CD4-positive, alpha-beta T cell treated with Interleukin-2 at 100 ng/mL for 4 hours (primary cell): Measurements from ENCODE around the gene ZNF385D.

ENCODE experiments used
- DNase-seq: peaks from one replicate; pipeline ENCODE4 v3.0.0-alpha.2; 2020; ENCODE audit warnings: low spot score

Gene ZNF385D

DNA sequence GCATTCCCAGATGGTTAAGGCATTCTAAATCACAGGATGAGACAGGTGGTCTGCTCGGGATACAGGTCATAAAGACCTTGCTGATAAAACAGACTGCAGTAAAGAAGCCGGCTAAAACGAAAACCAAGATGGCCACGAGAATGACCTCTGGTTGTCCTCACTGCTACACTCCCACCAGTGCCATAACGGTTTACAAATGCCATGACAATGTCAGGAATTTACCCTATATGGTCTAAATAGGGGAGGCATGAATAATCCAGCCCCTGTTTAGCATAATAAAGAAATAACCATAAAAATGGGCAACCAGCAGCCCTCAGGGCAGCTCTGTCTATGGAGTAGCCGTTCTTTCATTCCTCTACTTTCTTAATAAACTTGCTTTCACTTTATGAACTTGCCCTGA, 151.1 kb downstream of the ZNF385D start:
- no peak for DNase-seq

DNA sequence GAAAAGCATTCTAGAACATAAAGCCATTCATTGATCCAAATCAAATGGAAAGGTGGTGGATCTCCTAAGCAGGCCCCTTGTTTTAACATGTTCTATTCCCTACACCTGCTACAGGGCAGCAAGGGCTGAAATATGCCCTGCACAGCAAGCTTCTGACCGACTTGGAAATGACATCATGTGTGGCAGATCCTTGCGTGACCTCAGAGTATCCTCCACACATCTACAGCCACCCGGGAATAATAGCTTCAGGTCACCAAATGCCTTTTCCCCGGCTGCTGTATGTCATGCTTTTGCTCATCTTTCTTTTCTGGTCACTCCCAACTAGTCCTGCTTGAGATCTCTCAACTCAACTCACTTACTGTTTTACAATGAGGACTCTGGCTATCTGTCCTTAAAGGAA, 158.2 kb downstream of the ZNF385D start:
- DNase-seq: no peak

GRCh38 chr3:21587894-21588293, 163.1 kb downstream of the ZNF385D start:
- DNase-seq: no peak

DNA sequence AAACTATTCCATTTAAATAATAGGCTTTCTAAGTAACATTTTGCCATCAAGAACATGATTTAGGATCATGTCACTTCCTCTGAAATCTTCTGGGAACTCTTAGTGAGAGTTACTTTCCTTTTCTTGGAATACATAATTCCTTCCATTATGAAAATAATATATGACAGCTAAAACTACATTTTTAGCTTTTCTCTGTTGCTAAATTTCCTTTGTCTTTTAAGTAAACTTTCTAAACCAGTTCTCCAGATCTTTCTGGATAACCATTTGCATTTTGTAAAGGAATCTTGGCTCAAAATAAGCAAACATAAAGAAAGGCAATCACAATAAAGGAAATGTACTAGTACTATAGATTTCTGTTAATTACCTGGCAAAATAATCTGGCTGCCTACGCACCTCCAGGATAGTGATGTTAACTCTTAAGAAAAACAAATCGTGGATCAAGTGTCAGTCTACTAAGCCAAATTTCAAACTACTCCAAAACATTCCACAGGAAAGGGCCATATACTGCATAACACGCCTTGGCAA, 165.7 kb downstream of the ZNF385D start:
- DNase-seq: no peak

DNA sequence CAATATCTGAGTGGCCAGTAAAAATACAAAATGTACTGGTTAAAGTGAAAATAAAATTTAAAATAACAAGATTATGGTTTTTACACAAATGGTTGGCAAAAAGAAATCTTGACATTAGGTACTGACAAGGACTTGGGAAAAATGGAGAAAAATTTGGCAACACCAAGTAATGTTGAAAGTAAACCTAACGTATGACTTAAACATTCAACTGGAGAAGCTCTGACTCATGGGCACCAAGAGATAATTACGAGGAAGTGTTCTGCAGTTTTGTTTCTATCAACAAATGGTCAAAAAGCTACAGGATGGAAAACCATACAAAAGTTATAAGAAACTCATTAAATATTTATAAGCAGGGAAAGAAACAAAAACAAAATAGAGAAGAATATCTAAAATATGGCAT, 177.7 kb downstream of the ZNF385D start:
- no peak for DNase-seq

- DNase-seq: no peak
Measured at GRCh38 chr3:21564531-21564930, 186.5 kb downstream of the ZNF385D start.

- no peak for DNase-seq
Measured at GRCh38 chr3:21562243-21562642, 188.8 kb downstream of the ZNF385D start.

DNA sequence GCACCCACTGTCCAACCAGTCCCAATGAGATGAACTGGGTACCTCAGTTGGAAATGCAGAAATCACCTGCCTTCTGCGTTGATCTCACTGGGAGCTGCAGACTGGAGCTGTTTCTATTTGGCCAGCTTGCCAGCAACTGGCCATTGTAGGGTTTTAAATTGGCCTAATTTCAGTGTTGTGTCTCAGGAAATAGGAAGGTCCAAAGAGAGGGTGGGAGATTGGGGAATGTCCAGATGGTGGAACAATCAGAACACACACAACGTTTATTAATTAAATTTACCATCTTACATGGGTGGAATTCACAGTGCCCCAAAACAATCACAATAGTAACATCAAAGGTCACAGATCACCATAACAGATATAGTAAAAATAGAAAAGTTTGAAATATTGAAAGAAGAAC, 189.5 kb downstream of the ZNF385D start:
- no peak for DNase-seq

- no peak for DNase-seq
Measured at GRCh38 chr3:21551019-21551418, 200.0 kb downstream of the ZNF385D start.

- no peak for DNase-seq
Measured at GRCh38 chr3:21544076-21544462, 206.9 kb downstream of the ZNF385D start.

DNA sequence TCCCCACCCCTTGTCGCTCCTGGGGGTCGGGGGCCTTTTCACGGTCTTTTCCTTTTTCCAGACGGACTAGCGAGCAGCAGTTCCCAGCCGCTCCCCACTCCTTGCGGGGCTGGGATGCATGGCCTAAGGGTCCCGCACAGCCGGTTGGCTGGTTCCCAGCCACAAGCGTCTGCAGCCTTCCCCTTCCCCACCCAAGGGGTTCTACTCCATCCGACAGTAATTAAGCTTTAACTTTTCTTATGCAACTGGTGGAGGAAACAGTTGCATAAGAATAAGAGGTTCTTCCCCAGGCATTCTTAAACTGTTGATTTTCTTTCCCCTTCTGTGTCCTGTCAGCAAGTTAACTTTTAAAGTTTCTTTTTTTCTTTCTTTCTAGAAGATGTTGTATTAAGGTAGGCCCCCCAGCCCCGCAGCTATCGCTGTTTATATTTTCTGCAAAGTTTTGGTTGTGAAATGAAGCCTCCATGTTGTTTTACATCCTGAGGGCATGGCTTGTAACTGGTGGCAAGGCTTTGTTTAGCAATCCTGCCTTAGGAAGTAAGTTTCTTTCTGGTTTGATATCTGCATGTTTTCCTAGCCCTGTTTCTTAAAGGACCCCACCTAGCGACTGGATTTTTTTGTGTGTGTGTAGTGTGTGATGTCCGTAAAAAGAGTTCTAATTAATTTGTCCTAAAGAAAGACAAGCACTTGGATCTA, 207.5 kb downstream of the ZNF385D start:
- no peak for DNase-seq

DNA sequence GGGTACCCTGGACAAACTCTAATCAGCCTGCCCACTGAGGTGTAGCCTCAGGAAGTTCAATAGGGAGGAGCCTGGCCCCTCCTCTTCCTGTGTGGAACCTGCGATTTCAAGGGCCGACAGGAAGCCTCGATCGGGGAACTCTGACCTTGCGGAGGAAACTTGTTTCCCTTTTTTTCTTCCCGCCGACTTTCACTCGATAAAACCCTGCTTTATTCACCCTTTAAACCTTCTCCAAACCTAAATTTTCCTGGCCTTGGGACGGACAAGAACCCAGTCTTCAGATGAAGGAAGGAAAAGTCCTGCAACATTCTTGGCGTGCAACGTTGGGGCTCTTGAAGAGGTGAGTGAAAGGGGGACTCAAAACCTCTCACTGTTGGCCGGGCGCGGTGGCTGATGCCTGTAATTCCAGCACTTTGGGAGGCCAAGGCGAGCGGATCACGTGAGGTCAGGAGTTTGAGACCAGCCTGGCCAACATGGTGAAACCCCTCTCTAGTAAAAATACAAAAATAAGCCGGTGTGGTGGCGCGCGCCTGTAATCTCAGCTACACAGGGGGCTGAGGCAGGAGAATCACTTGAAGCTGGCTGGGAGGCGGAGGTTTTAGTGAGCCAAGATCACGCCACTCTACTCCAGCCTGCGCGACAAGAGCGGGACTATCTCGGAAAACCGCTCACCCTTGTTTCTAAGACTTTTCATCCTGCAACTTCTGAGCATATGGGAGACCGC, 208.2 kb downstream of the ZNF385D start:
- DNase-seq: no peak

DNA sequence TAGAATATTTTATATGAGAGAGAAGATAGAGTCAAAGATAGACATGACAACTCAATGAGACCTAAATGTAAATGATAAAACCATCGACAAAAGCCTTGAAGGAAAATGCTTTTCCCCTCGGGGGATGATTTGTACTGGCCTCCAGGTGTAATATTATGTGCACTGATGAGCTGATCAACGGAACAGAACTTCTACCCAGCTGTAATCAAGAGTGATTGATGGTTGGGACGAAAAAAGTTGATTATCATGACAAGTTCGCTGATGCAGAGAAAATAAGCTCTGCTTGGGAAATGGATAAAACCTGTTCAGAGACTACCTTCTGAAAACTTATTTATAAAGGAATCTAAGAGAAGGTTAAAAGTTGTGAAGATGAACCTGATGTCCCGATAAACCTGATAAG, 210.7 kb downstream of the ZNF385D start:
- no peak for DNase-seq

DNA sequence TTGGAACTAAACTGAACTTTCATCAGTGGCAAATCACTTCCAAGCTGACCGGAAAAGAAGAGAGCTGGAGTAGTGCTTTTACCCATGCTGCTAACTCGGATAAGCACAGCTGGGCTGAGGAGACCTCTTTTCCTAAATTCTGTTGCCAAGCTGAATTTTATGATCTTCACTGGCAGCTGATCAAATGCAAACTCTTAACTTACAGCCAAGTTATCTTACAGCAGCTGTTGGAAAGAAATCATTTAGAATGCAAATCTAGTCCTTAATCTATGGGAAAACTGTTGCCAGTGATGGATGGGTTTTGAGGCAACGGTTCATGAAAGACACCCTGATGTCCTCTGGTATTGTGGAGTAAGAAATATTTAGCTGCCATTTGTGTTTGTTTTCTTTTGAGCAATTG, 216.5 kb downstream of the ZNF385D start:
- DNase-seq: no peak

DNA sequence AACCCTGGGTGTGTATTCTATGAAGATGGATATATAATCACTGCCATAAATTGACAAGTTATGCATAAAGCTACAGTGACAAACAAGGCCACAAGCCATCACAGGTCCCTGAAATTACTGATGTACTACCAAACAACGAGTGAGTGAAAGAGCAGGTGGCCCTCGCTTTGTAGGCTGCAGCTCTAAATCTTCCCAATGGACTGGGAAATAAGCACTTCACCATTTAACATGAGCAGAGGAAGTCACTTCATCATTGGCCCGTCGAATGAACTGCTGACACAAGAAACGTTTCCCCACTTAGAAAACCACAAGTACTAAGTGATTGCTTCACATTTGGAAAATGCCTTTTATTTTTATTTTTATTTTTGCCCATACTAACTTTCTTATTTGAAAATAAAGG, 218.0 kb downstream of the ZNF385D start:
- no peak for DNase-seq

GRCh38 chr3:21531909-21532308, 219.1 kb downstream of the ZNF385D start:
- DNase-seq: no peak

DNA sequence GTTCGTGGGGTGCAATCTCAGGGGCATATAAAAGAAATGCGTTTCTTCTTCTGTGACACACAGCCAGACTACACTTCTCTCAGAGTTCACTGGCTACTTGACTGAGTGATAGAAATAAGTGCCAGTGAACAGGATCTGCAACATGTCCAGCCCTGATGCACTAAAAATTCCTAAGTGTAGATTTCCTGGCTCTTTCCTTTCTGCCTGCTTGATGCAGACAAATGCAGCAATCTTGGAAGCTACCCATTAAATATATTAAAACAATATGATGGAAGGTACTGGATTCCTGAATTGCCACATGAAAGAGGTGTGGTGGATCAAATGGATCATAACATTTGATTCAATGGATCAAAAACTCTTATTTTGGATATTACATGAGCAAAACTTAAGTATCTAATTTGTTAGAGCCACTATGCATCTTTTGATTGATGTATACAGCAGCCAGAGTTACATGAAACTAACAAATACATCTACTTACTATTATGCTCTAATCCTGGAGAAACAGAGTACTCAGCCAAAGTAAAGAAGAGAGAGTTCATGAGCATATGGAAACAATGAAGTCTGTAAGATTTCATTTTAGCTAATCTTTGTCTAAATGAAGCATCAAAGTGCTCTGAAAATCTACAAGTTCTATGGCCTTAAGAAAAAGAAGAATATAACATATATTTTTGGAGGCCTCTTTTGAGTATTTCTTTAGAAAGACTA, 222.6 kb downstream of the ZNF385D start:
- no peak for DNase-seq

DNA sequence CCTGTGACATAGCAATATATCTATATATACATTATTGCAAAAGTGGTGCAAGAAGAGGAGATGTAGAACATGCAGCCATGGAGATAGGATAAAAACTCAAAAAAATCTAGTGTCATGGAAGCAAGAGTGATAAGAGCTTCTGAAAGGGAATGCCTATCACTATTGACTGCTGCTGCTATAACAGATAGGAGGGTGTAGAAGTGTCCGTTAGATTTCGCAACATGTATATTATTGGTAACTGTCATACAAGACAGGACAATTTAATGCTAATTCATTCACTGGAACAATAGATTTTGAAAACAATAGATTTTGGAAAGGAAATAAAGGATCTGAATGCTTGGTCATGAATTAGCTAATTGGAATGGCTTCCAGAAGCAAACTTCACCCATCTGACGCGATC, 224.5 kb downstream of the ZNF385D start:
- no peak for DNase-seq

GRCh38 chr3:21524133-21524532, 226.9 kb downstream of the ZNF385D start:
- no peak for DNase-seq

GRCh38 chr3:21520106-21520963, 230.7 kb downstream of the ZNF385D start:
- no peak for DNase-seq

- DNase-seq: no peak
Measured at GRCh38 chr3:21517184-21517583, 233.8 kb downstream of the ZNF385D start.

GRCh38 chr3:21515417-21515816, 235.6 kb downstream of the ZNF385D start:
- no peak for DNase-seq
